ENCODE measurements around the gene KLK11. TPM values are rescaled to one million over a fixed set of nuclear protein-coding genes. Genes with fewer than 3 reads are reported as not detected.

Gene KLK11
- total and polyA plus RNA-seq, 10 of the 15 experiments (the other 5 are each of a cell fraction or from before 2014, with no cell fraction given): not detected

DNA sequence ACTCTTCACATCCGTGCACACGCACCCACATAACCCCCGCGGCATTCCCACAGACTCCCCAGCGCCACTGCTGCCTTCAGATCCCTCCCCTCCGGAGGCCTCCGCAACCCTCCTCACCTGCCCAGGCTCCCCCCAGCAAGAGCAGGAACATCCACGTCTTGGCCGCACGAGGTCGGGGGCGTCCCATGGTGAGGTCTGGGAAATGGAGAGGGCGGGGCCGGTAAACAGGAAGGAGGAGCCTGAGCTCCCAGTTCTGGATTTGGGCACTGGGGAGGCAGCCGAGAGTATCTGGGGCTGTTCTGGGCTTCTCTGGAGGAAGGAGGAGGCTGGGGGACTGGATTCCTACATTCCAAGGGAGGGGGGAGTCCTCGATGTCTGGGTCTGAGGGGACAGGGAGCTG is 25.4 kb downstream of the KLK11 start:
- H3K4me2 ChIP-seq (ENCODE audit: control insufficient read depth, insufficient read depth): no peak overlapping the region
- no peaks in the 10 kb centered on the region; a peak in 1 of 4 replicates for H3K27me3 ChIP-seq (replicated peaks in 1 of 2; ENCODE audit: control insufficient read depth in 2 of 2, insufficient read depth in 2 of 2, low read length in 1 of 2)
- 49% methylated on average over 16 of the region's 16 CpGs for WGBS (ENCODE audit: insufficient coverage, insufficient replicate concordance, low lambda C conversion rate, missing lambda C conversion rate)
- in situ Hi-C loops (cut with MboI): no loop called here
- H2AFZ ChIP-seq (ENCODE audit: control insufficient read depth, low read depth, low read length): no peak overlapping the region
- no peaks in the 10 kb centered on the region for H3K36me3 ChIP-seq (ENCODE audit: control insufficient read depth in 2 of 2, insufficient read depth in 2 of 2, low read length in 1 of 2)
- H3K4me1 ChIP-seq (ENCODE audit: control insufficient read depth, insufficient read depth, low read length): no peaks in the 10 kb centered on the region
- no peaks in the 10 kb centered on the region for H3K79me2 ChIP-seq (ENCODE audit: control insufficient read depth, insufficient read depth, low read length)
- CTCF ChIA-PET: no interaction called here
- H3K9me3 ChIP-seq (replicated peaks; ENCODE audit: control insufficient read depth, insufficient read depth, low read length): no peaks in the 10 kb centered on the region
- H3K9ac ChIP-seq (ENCODE audit: control insufficient read depth, insufficient read depth, low read length): no peak overlapping the region
- intact Hi-C loops (cut with micrococcal nuclease; ENCODE audit: unreplicated experiment): no loop called here
- no peaks in the 10 kb centered on the region for H4K20me1 ChIP-seq (ENCODE audit: control insufficient read depth, insufficient read depth)
- RAD21 ChIA-PET (ENCODE audit: unreplicated experiment): no interaction called here
- FAIRE-seq (no peak), DNase-seq (ENCODE audit: low read depth, low spot score) (no peak), ATAC-seq (no peak)
- BruUV-seq (replicated peaks): no TSS peak
- SMC1A ChIA-PET (ENCODE audit: uncharacterized antibody, unreplicated experiment): no interaction called here
- no peak overlapping the region for H3K4me3 ChIP-seq
- TF ChIP-seq ZBTB33 (IDR thresholded peaks at IDR 0.05): no peak
- TF ChIP-seq SMARCA5 (IDR thresholded peaks at IDR 0.05): no peak
- no peak for TF ChIP-seq BCL11A (IDR thresholded peaks at IDR 0.05; ENCODE audit: low read depth, low read length)
- no peak for TF ChIP-seq ETV6 (conservative IDR thresholded peaks at IDR 0.05 in 1 of 2, IDR thresholded peaks at IDR 0.05 in 1 of 2; ENCODE audit: borderline replicate concordance in 1 of 2, low read depth in 1 of 2)
- TF ChIP-seq PAX5 (IDR thresholded peaks at IDR 0.05; ENCODE audit: borderline replicate concordance, low read depth, low read length): no peak
- TF ChIP-seq BACH1 (IDR thresholded peaks at IDR 0.05; ENCODE audit: borderline replicate concordance): no peak
- no peak for TF ChIP-seq NFYB (IDR thresholded peaks at IDR 0.05; ENCODE audit: insufficient read depth, low read depth, low read length)
- no peak for TF ChIP-seq ZZZ3 (IDR thresholded peaks at IDR 0.05; ENCODE audit: control insufficient read depth, insufficient read length, low read depth)
- TF ChIP-seq, protein P1, sequence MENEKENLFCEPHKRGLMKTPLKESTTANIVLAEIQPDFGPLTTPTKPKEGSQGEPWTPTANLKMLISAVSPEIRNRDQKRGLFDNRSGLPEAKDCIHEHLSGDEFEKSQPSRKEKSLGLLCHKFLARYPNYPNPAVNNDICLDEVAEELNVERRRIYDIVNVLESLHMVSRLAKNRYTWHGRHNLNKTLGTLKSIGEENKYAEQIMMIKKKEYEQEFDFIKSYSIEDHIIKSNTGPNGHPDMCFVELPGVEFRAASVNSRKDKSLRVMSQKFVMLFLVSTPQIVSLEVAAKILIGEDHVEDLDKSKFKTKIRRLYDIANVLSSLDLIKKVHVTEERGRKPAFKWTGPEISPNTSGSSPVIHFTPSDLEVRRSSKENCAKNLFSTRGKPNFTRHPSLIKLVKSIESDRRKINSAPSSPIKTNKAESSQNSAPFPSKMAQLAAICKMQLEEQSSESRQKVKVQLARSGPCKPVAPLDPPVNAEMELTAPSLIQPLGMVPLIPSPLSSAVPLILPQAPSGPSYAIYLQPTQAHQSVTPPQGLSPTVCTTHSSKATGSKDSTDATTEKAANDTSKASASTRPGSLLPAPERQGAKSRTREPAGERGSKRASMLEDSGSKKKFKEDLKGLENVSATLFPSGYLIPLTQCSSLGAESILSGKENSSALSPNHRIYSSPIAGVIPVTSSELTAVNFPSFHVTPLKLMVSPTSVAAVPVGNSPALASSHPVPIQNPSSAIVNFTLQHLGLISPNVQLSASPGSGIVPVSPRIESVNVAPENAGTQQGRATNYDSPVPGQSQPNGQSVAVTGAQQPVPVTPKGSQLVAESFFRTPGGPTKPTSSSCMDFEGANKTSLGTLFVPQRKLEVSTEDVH (IDR thresholded peaks at IDR 0.05; ENCODE audit: low read depth, partially characterized antibody): no peak
- TF ChIP-seq USF2 (IDR thresholded peaks at IDR 0.05; ENCODE audit: borderline replicate concordance, low read depth, low read length): no peak
- TF ChIP-seq SMAD1 (IDR thresholded peaks at IDR 0.05; ENCODE audit: low read depth, partially characterized antibody): no peak
- no peak for TF ChIP-seq PAX8 (IDR thresholded peaks at IDR 0.05)
- no peak for TF ChIP-seq SPI1 (IDR thresholded peaks at IDR 0.05; ENCODE audit: borderline replicate concordance, insufficient read depth, low read depth, low read length)
- no peak for TF ChIP-seq GATAD2B (conservative IDR thresholded peaks at IDR 0.05; ENCODE audit: low read depth)
- TF ChIP-seq NBN (IDR thresholded peaks at IDR 0.05): no peak
- TF ChIP-seq TAF1 (IDR thresholded peaks at IDR 0.05; ENCODE audit: borderline replicate concordance, low read depth, low read length): no peak
- no peak for TF ChIP-seq RB1 (IDR thresholded peaks at IDR 0.05; ENCODE audit: borderline replicate concordance)
- POLR2A ChIA-PET: no interaction called here
- no peak overlapping the region for H3K27ac ChIP-seq (ENCODE audit: control insufficient read depth, insufficient read depth)
